T-helper 22 cell (primary cell): ENCODE measurements around the gene SSBP1.
"Not testable (repeated sequence)": the region's sequence is repeated elsewhere in the genome, so short reads cannot be mapped to it uniquely, and the experiment has no call there.

ENCODE experiments used
- DNase-seq: peaks from one replicate; pipeline ENCODE4 v3.0.0-alpha.2; 2020; ENCODE audit warnings: low read depth

SSBP1 gene

DNA sequence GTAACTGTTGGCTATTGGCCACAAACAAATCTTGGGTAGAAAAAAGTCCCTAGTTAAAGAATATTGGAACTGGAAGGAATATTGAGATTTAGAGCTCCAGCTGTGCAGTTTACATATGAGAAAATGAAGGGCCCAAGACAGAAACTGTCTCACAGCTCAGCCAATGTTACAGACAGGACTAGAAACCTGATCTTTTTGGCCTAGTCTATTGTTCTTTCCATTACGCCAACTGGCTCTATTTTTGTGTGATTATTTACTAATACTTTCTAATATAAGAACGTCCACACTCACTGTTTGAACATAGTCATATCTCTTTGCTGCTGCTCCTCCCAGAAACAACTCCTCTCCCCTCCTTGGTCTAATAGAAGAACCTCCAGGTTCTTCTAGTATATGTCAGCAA lies 28.8 kb upstream of the SSBP1 start:
- no peak for DNase-seq

- DNase-seq: no peak
These were observed 28.4 kb upstream of the SSBP1 start for GRCh38 chr7:141709749-141710148.

GRCh38 chr7:141710301-141710700 lies 27.9 kb upstream of the SSBP1 start:
- no peak for DNase-seq

- DNase-seq: no peak
These were observed 25.4 kb upstream of the SSBP1 start for GRCh38 chr7:141712603-141713255.

DNA sequence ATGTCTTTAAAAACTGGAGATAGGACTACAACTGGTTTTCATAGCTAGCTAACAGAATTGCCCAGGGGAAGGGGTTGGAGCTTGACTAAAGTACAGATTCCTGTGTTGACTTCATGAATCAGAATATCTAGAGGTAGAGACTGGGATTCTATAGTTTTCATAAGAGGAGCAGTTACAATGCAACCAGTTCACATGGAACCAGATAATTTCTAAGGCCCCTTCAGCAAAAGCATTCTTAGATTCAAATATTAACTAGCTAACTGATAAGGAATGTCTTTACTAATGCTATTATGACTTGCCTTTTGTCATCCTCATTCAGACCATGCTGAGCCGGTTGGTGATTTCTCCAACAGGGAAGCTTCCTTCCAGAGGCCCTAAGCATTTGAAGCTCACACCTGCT lies 24.3 kb upstream of the SSBP1 start:
- DNase-seq: no peak

DNA sequence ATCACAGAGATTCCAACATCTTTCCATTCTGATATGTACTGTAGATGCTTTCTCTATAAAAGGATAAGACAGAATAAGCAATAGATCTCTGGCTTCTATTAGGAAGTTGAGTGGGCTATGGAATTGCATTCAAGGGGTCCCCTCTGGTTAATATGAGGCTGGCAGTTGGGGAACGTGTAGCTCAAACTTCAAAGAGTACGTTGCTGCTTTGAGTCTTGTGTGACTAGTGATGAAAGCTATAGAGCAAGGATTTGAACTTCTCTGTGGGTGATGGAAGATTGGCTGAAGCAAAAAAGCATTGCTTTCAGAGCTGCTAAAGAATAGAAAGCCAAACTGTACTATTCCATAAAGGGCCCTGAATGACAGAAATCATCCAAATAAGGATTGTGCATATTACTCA lies 23.6 kb upstream of the SSBP1 start:
- no peak for DNase-seq

GRCh38 chr7:141715018-141715417 lies 23.1 kb upstream of the SSBP1 start:
- DNase-seq: no peak

- DNase-seq: no peak
These were observed 22.1 kb upstream of the SSBP1 start for GRCh38 chr7:141715794-141716689.

- DNase-seq: no peak
These were observed 20.7 kb upstream of the SSBP1 start for GRCh38 chr7:141717450-141717849.

DNA sequence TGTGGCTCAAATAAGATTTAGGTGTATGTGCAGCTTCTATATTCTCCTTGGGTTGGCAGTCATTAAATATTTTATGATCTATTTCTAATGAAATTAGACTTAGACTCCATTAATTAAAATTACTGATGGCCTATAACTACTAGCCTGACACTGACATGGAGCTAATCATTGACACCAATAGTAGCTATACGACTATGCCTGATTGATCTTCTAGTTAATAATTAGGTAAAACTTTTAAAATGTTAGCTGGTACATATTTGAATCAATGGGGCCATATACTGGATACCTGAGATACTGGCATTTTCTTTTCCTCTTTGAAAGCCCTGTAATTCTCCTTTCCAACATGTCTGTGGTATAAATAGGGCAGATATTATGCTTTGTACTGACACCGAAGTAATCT lies 15.6 kb upstream of the SSBP1 start:
- DNase-seq: no peak

DNA sequence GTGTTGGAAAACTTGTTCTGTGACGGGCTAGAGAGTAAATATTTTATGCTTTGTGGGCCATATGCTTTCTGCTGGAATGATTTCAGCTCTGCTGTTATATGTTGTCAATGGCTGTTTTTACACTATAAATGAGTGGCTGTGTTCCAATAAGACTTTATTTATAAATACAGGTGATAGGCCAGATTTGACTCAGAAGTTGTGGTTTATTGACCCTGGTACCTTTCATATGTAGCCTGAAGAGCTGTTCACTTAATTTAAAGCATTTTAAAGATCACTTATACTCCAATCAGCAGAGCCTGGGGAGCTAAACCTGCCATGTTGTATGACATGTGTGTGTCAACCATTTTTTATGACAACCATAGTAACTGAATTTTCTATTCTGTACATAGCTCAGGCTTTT lies 9.1 kb upstream of the SSBP1 start:
- no peak for DNase-seq

DNA sequence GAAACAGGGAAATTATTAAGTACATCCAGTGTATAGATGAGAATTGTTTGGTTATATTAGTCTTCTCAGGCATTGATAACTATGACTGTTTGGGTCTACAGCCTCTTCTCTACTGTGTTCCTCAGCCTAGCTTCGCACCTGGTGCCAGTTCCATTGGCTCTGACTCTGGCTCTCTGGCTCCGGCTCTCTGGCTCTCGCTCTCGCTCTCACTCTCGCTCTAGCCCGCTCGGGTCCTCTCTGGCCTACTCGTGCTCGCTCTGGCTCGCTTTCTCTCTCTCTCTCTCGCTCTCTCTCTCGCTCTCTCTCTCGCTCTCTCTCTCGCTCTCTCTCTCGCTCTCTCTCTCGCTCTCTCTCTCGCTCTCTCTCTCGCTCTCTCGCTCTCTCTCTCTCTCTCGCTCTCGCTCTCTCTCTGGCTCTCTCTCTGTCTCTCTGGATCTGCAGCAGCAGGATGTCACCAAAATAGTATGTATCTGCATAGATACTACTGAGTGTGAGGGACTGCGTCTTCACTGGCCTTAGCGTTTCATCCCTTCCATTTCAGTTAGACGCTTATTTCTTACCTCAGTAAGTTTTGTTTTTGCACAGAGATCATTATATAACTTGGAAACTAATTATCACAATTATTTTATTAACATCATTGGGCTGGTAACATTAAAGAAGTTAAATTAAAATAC lies 6.5 kb upstream of the SSBP1 start:
- DNase-seq: no peak

- peak; percentile 15 for DNase-seq
These were observed 881 bp upstream of the SSBP1 start for GRCh38 chr7:141737118-141737835.

GRCh38 chr7:141738592-141739013 lies 445 bp downstream of the SSBP1 start:
- no peak for DNase-seq

DNA sequence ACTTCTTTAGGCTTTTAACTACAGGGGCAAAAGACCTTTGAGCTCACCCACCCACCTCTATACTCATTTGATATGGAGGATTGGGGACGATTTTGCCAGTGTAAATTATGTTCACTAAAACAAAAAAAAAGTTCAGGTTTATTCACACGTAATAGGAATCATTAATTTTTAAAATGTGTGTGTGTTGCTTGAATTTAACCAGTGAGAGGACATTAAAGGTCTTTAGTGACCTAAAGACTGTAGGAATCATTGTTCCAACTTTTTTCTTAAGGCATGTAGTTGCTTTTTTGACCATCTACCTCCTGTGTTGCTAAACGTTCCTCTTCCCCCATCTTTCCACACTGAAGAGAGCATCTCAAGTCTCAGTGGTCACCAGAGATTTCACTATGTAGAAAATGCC lies 1.1 kb downstream of the SSBP1 start:
- no peak for DNase-seq

- no peak for DNase-seq
These were observed 4.1 kb downstream of the SSBP1 start for GRCh38 chr7:141742229-141742628.

DNA sequence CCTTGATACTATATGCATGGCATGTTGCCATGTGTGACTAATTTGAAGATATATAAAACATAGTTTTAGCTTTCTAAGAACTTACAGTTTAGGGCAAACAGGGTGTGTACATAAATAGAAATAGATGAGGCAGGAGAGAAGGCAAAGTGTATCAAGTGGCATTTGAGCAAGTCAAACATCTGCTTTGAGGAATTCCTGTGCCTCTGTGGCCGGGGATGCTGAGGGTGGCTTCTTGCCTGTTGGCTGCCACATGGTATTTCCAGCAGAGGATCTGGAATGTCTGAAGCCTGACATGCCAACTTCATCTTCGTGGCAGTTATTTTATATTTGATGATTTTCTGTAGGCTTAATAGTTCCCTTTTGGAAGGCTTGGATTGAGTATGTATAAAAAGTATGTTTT lies 6.0 kb downstream of the SSBP1 start:
- no peak for DNase-seq

DNA sequence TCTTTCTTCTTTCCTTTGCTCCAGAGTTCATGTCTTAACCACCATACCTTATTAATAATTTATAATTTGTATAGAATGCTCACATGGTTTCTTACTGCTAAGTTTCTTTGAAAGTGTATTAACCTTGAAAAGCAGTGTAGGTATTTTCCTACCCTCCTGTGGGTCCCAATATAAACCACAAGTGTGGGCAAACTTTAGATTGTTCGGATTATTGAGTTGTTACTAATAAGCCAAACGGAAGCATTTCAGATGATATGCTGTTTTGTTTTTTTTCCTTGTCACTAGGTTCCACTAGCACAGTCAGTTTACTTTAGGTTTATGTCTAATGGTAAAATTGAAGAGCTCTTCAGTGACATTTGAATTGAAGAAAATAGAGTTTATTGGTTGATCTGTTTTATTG lies 10.2 kb downstream of the SSBP1 start:
- no peak for DNase-seq

- DNase-seq: not testable (repeated sequence)
These were observed 13.7 kb downstream of the SSBP1 start for GRCh38 chr7:141751904-141752303.

DNA sequence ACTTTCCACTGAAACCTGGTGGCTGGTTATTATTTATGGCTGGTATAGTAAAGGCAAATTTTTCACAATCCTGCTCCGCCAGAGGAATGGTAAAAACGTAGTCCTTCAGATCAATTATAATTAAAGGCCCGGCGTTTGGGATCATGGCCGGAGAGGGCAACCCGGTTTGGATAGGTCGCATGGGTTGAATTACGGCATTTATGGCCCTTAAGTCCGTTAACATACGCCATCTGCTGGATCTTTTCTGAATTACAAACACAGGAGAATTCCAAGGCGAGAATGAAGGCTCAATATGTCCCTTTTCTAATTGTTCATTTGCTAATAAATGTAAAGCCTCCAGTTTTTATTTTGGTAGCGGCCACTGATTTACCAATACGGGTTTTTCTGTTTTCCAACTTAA lies 14.5 kb downstream of the SSBP1 start:
- DNase-seq: no peak

- no peak for DNase-seq
These were observed 16.8 kb downstream of the SSBP1 start for GRCh38 chr7:141754939-141755338.

GRCh38 chr7:141763797-141764196 lies 25.6 kb downstream of the SSBP1 start, which contains the start of gene TAS2R3:
TSS of gene TAS2R3 (plus strand) at chr7:141764097. CDS start at chr7:141764159, 62 bp downstream.
- DNase-seq: no peak
